Esophagus squamous epithelium (tissue), 4 donors: ENCODE data around the gene ZFP92.

ENCODE experiments used
- CTCF ChIP-seq, 6 experiments: fragments of 450-650 bp in 4 of 6; fragments of 200-600 bp in 2 of 6; sonication (generic) in 2 of 6; IDR thresholded peaks; one replicate each; pipeline ENCODE4 v1.5.1; 2016 to 2019; ENCODE audit warnings: antibody characterized with exemption in 6 of 6, mild to moderate bottlenecking in 4 of 6, moderate library complexity in 4 of 6
- POLR2A ChIP-seq, 4 donors: fragments of 450-650 bp; IDR thresholded peaks; one replicate each; pipeline ENCODE4 v1.6.1; 2017; ENCODE audit warnings: antibody characterized with exemption in 4 of 4, mild to moderate bottlenecking in 4 of 4, moderate library complexity in 3 of 4

GRCh38 chrX:153375571-153375970 lies 35.7 kb upstream of the ZFP92 start:
- TF ChIP-seq CTCF (IDR thresholded peaks at IDR 0.05) (no peak), POLR2A (IDR thresholded peaks at IDR 0.05) (no peak)
